Hematopoietic multipotent progenitor cell treated with erythropoietin and hydrocortisone succinate and interleukin-3 and kit ligand, for 4 days (in vitro differentiated cells): ENCODE data around the gene VSNL1.

ENCODE experiments used
- DNase-seq: peaks from one replicate; pipeline ENCODE4 v3.0.0-alpha.2; 2015

VSNL1 gene

DNA sequence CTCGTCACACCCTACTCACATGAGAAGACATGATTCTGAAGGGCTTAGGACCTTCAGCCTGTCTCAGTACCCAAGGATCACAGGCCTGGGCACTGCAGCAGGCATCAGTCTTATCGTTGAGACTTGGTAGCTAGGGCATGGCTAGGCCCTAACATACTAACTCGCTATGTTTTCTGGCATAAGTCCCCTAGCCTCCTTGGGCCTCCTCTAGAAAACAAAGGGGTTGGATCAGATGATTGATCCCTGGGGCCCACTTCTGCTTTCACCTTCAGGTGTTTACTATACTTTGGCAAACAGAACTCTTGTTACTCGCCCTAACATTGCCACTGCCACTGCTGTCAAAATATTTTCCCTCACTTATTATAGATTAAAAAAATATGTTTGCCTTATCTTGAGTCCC is 44.2 kb downstream of the VSNL1 start:
- DNase-seq = no peak

DNA sequence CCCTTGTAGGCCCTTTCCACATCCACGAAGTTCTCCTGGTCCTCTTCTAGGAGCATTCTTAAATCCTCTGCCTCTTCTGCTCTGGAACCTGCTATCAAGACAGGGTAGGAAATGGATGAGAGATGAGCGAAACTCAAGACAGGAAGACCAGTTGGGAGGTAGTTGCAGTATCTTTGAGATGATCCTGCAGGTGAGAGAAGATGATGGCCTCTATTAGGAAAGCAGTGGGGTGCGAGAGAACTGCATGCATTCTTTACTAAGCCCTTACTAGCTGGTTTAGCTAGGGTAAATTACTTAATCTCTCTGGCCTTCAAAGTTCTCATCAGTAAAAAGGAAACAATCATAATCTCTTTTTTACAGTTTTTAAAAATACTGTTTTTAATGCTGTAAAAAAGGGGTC is 47.0 kb downstream of the VSNL1 start:
- DNase-seq = no peak

DNA sequence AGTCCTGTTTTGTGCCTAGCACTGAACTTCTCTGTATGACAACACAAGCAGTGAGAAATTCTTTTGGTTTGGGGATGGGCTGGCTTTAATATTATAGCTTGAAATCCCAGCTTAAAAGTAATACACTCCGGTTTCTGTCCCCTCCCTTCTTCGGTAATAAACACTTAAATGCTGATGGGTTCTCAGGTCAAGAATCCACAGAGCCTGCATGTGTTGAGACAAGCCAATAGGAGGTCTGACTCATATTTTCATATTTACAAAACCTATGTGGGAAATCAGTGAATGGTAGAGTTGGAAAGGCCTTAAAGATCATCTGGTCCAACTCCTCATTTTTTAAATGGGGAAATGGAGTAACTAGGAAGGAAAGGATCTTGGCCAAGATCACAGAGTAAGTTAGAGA is 47.5 kb downstream of the VSNL1 start:
- DNase-seq = no peak

DNA sequence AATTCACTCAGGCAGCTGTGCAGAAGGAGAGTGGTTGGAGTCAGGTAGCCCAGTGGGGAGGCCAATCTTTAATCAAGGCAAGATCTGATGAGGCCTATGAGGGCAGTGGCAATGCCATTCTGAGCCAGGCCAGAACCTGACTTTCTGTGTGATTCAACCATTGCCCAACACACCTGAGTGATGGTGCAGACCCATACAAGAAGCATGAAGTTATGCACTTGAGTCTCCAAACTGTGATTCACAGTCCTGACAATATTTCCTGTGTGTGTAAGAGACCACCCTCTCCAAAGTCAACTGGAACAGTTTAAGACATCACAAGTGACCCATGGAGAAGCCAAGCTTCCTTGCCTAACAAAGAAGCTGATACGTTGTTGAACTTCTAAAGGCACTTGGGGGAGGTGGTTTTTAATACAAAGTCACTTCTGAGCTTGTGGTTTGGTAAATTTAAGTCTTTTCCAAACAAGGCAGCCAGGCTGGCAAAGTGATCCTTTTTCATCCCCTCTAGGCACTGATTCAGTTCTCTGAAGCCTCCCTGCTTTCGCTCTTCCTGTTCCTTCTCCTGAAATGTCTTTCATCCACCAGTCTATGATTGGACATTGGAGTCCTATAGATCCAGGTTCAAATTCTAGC is 49.0 kb downstream of the VSNL1 start:
- no peak for DNase-seq

DNA sequence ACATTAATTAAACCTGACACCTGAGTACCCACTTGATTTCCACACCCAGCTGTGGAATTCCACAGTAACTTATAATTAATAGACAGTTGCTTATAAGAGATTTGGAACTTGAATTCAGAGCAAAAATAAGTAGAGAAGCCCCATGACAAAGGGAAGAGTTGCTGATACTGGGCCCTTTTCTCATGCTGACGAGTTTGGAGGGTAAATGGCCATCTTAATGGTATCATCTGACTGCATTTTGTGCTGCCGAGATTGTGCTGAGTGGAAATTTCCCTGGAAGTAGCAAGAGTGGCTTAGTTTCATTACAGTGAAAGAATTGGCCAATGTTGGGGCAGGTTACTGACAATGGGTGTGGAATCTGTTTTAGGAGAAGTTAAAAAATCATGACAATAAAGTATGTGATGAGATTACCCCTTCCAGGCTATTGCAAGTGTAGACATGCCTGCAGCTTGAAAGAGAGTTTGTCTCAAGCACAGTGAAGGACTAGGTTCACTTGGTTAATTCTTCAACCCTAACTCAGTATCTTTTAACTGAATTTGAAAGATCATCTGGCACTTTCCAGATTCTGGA is 49.9 kb downstream of the VSNL1 start:
- no peak for DNase-seq

DNA sequence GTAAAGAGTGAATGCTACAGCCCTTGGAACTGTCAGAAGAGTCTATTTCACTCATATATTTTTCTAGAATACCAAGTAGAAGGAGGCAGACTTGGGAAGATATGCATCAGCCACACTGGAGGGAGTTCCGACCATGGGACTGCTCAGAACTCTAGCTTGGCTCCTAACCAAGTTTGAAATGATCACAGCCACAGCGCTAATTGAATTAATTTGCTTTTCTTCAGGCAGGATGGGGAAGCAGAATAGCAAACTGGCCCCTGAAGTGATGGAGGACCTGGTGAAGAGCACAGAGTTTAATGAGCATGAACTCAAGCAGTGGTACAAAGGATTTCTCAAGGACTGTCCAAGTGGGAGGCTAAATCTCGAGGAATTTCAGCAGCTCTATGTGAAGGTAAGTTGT is 51.4 kb downstream of the VSNL1 start:
- DNase-seq = no peak

DNA sequence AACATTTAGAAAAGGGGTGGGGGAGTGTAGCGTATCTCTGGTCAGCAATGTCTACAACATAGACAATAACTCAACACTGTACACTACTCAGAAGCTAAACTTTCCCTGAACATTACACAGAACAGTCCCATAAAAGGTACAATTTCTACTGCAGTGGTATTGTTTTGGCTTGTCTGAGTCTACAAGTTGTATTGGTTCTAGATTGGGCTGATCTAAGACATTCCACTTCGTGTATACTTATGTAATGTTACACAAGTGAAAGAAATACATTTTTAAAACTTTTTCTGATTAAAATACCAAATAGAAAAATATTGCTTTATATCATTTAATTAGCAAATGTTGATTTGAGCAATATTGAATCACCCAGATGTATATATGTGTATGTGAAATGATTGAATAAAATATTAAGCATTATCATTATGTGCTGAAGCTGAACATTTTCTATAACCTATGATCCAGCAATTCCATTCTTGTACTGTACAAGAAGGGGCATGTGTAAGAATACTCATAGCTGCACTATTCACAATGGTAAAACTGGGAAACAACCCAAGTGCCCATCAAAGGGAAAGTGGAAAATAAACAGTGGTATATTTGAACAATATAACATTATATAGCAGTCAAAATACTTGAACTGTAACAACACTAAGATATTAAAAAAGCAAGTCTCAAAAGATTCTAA is 52.4 kb downstream of the VSNL1 start:
- no peak for DNase-seq

DNA sequence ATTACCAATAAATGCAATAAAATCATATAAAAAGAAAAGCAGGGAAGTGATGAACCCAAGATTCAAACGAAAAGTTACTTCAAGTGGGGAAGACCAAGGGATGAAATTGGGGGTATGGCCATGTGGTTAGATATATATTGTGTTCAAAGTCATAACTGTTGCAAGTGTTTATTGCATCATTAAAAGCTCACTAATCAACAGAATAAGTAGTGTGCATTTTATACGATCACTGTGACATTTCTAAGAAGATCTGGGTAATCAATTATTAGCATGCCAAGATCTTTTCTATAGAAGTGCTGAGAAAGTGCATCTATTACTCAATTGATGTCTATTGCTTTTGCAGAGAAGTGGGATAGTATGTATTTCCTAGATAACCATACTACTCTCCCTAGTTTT is 52.9 kb downstream of the VSNL1 start:
- DNase-seq = no peak

DNA sequence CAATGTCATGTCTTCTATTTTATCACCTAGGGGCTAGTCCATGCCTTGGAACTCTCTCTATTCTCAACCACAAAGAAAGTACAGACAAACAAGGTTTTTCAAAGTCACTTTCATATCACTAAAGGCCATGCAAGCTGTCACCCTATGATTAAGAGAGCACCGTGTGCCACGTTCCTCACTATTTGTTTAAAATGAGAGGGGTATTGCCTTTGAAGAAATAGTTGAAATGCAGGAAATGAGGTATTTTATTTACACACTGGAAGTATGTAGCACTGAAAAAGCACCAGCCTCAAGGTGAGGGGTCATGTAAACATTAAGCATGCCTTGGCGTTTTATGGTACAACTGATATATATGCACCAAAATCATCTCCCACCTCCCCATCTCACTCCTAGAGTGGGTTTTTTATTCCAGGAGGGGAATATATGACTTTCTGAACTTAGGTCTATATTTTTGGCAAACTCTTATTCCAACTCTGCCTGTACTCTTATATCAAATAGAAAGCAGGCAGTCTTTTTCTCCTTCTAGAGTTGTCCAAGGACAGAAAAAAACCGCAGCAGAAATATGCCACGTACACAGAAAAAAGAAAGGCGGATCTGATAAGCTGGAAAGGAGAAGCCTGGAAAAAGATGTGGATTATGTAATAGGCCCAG is 53.5 kb downstream of the VSNL1 start:
- DNase-seq = peak; percentile 40

DNA sequence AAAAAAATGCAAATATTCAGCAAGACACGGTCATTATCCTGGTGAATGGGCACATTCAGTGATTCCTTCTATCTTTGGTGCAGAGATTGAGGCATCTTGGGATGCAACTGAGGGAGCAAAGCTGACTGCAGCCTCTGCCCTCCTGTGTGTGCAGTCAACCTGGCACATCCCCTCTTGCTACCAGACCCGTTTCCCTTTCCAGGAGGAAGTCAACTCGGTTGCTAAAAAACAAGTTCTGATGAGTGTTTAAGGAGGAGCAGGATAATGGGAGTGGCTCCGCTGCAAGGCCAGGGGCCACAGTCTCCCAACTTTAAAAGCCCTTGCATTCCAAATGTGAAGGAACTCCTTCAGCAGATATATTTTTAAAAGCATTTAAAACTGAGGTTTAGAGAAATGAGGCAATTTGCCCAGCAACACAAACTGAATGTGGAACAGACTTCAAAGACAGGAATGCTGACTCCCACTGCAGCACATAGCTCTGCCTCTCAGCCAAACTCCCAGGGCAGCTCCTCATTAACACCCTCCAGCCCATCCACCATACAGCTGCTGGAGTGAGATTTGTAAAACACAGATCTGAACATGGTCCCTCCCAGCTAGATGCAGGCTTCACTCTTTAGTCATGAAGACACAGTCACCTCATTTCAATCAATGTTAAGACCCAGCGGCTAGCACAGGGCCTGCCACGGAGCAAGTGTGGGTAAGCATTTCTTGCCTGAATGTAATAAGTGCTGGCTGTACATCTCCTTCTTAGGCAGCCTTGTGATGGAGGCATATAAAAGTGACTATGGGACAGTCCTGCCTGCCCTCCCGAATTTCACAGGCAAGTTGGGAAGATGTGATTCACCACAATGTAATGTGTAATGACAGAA is 54.3 kb downstream of the VSNL1 start:
- no peak for DNase-seq

DNA sequence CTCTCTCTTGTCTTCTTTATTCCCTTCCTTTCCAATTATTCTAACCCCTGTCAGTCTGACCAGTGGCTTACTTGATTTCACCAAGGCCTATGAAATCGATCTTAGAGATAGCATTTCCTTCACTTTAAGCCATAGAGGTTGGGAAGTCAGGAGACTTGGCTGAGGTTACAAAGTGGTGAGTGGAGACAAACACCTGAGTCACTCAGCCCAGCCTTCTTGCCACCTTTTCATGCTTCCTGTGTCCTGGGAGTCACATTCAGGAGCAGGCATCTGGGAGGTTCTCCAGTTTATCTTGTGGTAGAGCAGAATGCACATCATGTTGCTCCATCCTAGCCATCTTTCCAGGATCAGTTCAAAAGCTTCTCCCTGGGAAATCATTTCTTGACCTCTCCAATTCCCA is 59.1 kb downstream of the VSNL1 start:
- DNase-seq = no peak

DNA sequence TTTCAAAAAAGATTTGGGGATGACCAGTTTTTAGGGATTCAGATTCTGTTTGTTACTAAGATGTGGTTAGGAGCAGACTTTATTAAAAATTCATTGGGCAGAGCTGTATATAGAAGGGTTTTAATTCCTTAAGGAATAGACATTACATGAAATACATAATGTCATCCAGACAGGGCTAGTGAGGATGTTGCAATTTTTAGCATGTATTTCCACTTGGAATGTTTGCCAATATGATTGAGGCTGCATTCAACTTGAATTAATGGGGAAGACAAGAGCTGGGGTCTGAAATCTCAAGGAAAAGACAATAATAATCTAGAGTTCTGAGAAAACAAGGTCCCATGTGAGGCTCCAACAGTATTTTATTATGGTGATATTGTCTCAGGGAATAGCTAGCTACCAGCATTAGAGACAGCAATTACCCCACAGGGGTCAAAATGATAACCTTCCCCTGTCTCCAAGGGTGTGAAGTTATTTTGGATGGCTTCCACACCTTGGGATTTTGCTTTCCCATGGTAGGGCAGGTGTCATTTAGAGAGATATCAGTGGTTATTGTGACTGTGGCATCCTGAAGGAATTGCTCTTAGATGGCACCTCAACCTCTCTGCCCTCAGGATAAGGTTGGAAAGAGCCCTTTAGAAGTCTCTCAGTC is 60.2 kb downstream of the VSNL1 start:
- no peak for DNase-seq

DNA sequence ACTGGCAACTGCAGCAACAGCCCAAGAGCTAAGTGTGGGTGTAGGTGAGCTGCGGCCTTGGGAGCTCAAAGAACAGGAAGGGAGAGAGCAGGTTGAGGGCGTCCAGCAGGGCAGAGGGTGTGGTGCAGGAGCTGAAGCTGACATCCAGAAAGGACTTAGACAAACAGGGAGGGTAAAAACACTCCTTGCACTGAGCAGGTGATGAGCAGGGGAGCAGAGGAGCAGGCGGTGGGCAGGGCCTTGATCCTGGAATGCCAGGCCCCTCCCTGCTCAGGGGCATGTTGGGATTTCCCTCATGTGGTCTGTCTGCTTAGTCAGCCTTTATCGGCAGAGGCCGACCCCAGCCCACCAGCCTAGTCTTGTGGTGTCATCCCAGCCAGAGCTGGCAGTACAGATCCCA is 63.6 kb downstream of the VSNL1 start:
- no peak for DNase-seq

DNA sequence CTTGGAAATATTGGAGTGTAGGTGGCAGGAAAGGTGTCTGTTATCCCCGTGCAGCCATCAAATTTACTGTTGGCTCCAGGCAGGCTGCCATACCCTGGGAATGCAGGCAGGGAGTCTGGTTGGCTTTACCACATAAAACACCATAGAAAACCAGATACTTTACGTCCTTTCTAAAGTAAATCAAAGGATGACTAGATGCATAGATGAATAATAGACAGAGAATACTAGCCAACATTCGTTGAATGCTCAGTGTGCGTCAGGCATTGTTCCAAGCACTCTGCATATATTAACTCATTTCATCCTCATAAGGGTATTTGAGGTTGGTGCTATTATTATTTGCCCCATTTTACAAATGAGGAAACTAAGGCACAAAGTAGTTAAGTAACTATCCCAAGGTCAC is 65.2 kb downstream of the VSNL1 start:
- DNase-seq = no peak

DNA sequence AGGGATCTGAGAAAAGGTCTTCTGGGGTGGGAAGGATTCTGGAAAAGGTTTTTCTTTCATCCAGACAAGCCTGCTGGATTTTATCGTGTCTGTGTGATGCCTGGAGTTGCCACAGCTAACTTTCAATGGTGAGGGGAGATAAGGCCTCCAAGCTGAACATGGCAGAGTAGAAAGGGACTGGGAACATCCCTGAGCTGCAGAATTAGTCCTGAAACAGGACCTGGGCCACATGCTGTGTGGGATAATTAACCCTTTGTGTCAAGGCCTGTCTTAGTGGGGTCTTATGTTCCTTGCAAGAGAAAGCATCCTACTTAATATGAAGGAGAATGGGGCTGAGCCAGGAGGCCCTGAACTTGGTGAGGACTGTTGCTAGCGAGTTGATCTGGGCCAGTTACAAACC is 66.4 kb downstream of the VSNL1 start:
- no peak for DNase-seq

DNA sequence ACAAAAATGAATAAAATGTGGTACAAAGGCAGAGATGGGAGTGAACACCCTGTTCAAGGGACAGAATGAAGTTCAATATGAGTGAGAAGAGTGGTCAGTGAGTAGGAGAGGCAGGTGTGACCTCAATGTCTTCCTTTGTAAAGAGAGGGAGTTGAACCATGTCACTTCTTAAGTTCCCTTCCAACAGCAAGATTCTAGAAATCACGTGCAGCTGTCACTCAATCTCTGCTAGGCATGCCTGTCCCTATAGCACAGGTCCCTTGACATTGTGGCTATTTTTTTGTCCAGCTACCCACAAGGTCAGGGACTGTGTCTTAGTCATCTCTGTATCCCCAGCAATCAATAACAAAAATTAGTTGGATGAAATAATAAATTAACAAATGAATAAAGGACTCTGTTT is 66.9 kb downstream of the VSNL1 start:
- no peak for DNase-seq

DNA sequence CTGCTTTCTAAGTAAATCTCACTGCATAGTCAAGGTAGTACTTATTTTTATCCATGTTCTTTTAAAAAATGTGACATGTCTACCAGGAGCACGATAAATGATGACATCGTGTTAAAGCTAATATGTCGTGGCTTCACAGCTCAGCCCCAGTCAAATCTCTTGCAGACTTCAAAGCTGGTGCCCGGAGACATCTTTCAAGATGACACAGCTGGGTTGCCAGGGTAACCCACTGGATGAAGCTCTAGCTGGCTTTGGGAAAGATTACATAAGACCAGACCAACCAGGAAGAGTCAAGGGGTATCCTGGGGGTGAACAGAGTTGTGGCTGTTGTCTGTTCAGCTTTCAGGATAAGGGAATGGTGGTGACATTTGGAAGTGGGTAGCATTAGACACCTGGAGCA is 67.8 kb downstream of the VSNL1 start:
- DNase-seq = no peak

DNA sequence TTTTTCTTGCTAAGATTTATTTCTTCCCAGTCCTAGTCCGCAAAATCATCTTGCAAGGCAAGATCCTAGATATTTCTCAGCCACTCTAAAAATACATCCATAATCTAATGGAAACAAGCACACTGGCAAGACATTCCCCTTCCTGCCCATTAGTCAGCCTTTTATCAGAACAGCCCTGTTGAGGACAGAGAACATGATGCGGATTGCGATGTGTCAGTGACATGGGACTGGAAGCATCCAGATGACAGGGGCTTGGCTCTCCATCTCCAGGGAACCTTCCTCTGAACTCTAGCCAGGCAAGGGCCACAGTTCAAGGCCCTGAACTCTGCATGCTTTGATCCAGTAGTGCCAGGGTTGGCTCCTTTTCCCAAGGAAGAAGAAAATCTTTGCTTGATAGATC is 70.0 kb downstream of the VSNL1 start:
- no peak for DNase-seq

DNA sequence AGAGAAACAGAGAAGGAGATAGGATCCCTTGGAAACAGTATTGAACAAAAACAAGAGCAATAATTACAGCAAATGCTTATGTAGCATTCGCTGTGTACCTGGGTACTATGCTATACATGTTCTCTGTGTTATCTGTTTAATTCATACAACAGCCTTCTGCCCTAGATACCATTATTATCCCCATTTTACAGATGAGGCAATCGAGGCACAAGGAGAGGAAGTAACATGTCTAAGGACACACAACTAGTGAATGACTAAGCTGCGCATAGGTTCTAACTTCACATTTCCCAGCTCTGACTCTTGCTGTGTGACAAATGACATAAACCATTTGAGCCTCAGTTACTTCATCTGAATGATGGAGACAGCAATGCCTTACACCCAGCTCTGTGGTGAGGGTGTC is 70.5 kb downstream of the VSNL1 start:
- no peak for DNase-seq

DNA sequence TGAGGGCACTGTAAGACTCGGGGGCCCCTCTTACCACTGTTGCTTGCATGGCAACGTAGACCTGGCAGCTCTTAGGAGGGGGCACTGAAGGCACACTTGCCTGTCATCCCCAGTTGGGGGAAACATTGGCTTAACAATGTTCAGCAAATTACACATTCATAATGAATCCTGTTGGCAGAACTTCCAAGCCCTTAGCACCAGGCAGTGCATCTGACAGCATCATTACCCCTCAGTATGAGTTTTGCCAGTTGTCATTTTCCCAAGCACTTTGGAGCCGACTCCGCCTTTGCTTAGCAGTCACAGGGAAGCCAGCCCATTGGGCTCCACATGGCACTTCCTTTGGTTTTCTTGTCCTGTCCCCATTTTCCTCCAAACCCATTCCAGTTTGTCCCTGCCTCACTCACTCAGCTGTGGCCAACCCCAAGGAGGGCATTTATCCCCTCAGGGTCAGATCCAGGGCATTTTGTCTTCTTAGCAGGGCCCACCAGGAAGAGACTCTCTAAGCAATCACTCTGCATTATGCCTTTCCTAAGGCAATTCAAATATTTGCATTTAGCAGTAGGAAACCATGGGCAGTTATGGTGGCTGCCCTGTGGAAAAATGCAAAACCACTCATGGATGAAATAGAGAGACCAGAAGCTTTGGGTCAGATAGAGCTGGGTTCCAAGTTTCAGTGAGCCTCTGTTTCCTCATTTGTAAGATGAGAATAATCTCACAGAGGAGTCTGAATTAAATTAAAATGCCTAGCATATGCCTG is 73.9 kb downstream of the VSNL1 start:
- DNase-seq = no peak

DNA sequence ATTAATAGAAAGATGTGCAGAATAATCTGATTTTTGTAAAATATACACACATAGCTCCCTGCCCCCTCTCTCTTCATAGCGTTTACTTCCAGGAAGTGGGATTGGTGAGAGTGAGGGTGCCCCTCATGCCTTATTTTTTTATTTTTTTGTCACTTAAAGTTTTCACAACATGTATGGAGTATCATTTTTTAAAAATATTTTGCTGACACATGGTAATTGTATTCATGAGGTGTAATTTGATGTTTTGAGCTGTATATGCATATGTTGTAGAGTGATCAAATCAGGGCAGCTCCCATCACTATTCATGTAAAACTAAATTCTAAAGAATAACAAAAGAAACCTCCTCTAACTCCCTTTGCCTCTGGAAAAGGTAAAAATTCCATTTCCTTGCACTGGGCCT is 74.7 kb downstream of the VSNL1 start:
- no peak for DNase-seq

DNA sequence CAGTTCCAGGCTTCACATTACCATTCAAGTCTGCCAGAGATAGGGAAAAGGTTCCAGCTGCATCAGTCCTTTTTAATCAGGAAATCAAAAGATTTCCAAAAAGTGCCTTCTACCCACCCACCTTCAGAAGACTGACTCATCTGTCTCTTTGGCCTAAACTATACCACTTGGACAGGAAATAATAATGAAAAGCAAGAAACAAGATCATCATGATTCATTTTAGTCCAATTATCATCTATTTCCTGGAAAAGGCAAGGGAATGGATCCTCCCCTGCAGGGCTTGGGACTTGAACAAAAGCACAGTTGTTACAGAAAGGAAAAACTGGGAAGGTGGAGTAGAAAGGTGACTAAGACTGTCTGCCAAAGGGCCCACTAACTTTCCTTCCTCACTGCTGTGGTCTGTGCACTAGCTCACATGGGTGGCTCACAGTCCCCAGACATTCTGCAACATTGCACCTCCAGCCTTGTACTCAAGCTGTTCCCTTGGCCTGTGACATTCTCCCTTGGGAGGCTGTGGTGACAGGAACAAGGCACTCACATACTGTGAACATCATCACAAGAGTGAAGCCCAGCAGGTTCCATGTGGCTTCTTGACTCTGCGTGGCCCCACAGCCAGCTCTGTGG is 75.3 kb downstream of the VSNL1 start:
- DNase-seq = no peak
